ENCODE measurements around the gene SLC66A2. TPM values are rescaled to one million over a fixed set of nuclear protein-coding genes. Genes with fewer than 3 reads are reported as not detected.
A peak's percentile ranks its signal among the peaks of the same experiment; 100 is the strongest.

Gene SLC66A2
- total RNA-seq, 1 donor from 2014 or later: 34.4 TPM

GRCh38 chr18:79982736-79983135 lies 31.3 kb upstream of the SLC66A2 start:
- Mint-ChIP-seq H3K36me3 (peaks cover 18% of the 10 kb centered on the region), H3K9me3 (no peaks in the 10 kb centered on the region), H3K27ac (no peak overlapping the region), H3K27me3 (ENCODE audit: low read depth) (no peaks in the 10 kb centered on the region), H3K4me3 (no peak overlapping the region), H3K4me1 (peaks cover 21% of the 10 kb centered on the region)
- TF ChIP-seq, protein P1, sequence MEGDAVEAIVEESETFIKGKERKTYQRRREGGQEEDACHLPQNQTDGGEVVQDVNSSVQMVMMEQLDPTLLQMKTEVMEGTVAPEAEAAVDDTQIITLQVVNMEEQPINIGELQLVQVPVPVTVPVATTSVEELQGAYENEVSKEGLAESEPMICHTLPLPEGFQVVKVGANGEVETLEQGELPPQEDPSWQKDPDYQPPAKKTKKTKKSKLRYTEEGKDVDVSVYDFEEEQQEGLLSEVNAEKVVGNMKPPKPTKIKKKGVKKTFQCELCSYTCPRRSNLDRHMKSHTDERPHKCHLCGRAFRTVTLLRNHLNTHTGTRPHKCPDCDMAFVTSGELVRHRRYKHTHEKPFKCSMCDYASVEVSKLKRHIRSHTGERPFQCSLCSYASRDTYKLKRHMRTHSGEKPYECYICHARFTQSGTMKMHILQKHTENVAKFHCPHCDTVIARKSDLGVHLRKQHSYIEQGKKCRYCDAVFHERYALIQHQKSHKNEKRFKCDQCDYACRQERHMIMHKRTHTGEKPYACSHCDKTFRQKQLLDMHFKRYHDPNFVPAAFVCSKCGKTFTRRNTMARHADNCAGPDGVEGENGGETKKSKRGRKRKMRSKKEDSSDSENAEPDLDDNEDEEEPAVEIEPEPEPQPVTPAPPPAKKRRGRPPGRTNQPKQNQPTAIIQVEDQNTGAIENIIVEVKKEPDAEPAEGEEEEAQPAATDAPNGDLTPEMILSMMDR (IDR thresholded peaks at IDR 0.05; ENCODE audit: unreplicated experiment): no peak
- DNase-seq (ENCODE audit: low spot score in 2 of 2, unreplicated experiment in 2 of 2): no peak

DNA sequence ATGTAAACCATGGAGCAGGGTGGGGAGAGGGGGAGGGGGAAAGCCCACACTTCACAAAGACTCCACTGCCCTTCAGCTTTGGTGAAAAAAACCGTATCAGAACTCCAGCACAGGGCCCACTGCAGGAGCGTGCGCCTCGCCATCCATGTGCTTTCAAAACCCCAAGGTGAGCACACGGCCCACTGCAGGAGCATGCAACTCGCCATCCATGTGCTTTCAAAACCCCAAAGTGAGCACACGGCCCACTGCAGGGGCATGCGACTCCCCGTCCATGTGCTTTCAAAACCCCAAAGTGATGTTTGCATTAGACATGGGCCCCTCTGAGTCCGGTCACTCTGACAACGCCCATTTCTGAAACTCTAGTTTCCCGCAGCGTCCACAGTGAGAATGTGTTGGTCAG lies 29.1 kb upstream of the SLC66A2 start:
- H3K27ac Mint-ChIP-seq: peak overlapping the region; percentile 45
- peaks cover 4% of the 10 kb centered on the region for H3K4me1 Mint-ChIP-seq
- peaks cover 19% of the 10 kb centered on the region for H3K36me3 Mint-ChIP-seq
- no peak overlapping the region for H3K4me3 Mint-ChIP-seq
- H3K27me3 Mint-ChIP-seq (ENCODE audit: low read depth): no peaks in the 10 kb centered on the region
- TF ChIP-seq, protein P1 (IDR thresholded peaks at IDR 0.05; ENCODE audit: unreplicated experiment): no peak
- DNase-seq (ENCODE audit: low spot score in 2 of 2, unreplicated experiment in 2 of 2): no peak
- H3K9me3 Mint-ChIP-seq: no peaks in the 10 kb centered on the region

DNA sequence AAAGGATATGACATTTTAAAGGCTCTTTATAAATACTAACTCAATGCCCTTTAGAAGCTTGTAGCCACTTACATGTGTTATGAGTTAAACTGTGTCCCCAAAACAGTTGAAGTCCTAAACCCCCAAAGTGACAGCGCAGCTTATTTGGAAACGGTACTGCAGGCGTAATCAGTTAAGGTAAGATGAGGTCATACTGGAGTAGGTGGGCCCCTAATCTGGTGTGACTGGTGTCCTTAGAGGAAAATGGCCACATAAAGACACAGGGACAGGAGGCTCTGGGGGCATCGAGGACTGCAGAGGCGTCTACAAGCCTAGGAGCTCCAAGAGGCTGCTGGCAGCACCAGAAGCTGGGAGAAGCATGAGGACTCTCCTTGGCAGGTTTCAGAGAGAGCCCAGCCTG lies 28.4 kb upstream of the SLC66A2 start:
- Mint-ChIP-seq H3K9me3 (no peaks in the 10 kb centered on the region), H3K4me1 (peaks cover 3% of the 10 kb centered on the region), H3K27ac (peak overlapping the region; percentile 47), H3K27me3 (ENCODE audit: low read depth) (no peaks in the 10 kb centered on the region), H3K36me3 (peaks cover 19% of the 10 kb centered on the region), H3K4me3 (no peak overlapping the region)
- DNase-seq (ENCODE audit: low spot score in 2 of 2, unreplicated experiment in 2 of 2): no peak
- TF ChIP-seq, protein P1 (IDR thresholded peaks at IDR 0.05; ENCODE audit: unreplicated experiment): no peak

GRCh38 chr18:79975985-79976680 lies 24.7 kb upstream of the SLC66A2 start:
- Mint-ChIP-seq H3K4me3 (no peak overlapping the region), H3K27ac (no peak overlapping the region), H3K9me3 (no peaks in the 10 kb centered on the region), H3K36me3 (peaks cover 36% of the 10 kb centered on the region), H3K27me3 (ENCODE audit: low read depth) (no peaks in the 10 kb centered on the region), H3K4me1 (no peaks in the 10 kb centered on the region)
- no peak for DNase-seq (ENCODE audit: low spot score in 2 of 2, unreplicated experiment in 2 of 2)
- TF ChIP-seq, protein P1 (IDR thresholded peaks at IDR 0.05; ENCODE audit: unreplicated experiment): no peak

GRCh38 chr18:79975043-79975442 lies 23.6 kb upstream of the SLC66A2 start:
- H3K4me3 Mint-ChIP-seq: no peak overlapping the region
- no peaks in the 10 kb centered on the region for H3K4me1 Mint-ChIP-seq
- TF ChIP-seq, protein P1 (IDR thresholded peaks at IDR 0.05; ENCODE audit: unreplicated experiment): no peak
- no peaks in the 10 kb centered on the region for H3K27me3 Mint-ChIP-seq (ENCODE audit: low read depth)
- H3K36me3 Mint-ChIP-seq: peaks cover 44% of the 10 kb centered on the region
- no peaks in the 10 kb centered on the region for H3K9me3 Mint-ChIP-seq
- H3K27ac Mint-ChIP-seq: no peak overlapping the region
- DNase-seq (ENCODE audit: low spot score in 2 of 2, unreplicated experiment in 2 of 2): no peak

Measured in mesothelial cell of epicardium (in vitro differentiated cells).